ENCODE results near the gene RAPGEF1. TPM values are rescaled to one million over a fixed set of nuclear protein-coding genes. Genes with fewer than 3 reads are reported as not detected.

RAPGEF1 gene
- total and polyA plus RNA-seq, 2 of the 13 experiments (the other 11 are each of a cell fraction or from before 2014, with no cell fraction given) = 21.2 to 38.9 TPM

- TF ChIP-seq, protein P1, sequence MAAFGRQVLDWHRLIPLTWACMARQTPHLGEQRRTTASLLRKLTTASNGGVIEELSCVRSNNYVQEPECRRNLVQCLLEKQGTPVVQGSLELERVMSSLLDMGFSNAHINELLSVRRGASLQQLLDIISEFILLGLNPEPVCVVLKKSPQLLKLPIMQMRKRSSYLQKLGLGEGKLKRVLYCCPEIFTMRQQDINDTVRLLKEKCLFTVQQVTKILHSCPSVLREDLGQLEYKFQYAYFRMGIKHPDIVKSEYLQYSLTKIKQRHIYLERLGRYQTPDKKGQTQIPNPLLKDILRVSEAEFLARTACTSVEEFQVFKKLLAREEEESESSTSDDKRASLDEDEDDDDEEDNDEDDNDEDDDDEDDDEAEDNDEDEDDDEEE (CRISPR knock-in tag; IDR thresholded peaks at IDR 0.05) = no peak
- TF ChIP-seq ZNF225 (CRISPR knock-in tag; IDR thresholded peaks at IDR 0.05) (no peak), REL (CRISPR knock-in tag; conservative IDR thresholded peaks at IDR 0.05) (no peak), ASH2L (IDR thresholded peaks at IDR 0.05; ENCODE audit: insufficient read length, low read depth, low read length) (no peak), ARNT2 (CRISPR knock-in tag; IDR thresholded peaks at IDR 0.05; ENCODE audit: low read depth) (no peak), SNAI1 (CRISPR knock-in tag; IDR thresholded peaks at IDR 0.05; ENCODE audit: borderline replicate concordance) (no peak), ZNF331 (CRISPR knock-in tag; IDR thresholded peaks at IDR 0.05) (0 out of 2 replicates have a peak, but pooled peaks have one; percentile 14), ZNF251 (CRISPR knock-in tag; IDR thresholded peaks at IDR 0.05) (no peak), ZNF790 (CRISPR knock-in tag; IDR thresholded peaks at IDR 0.05; ENCODE audit: borderline replicate concordance) (peak; percentile 39; the same call in 1 of the 2 replicates), MYC (CRISPR knock-in tag; IDR thresholded peaks at IDR 0.05; ENCODE audit: borderline replicate concordance) (peak; percentile 35), LBX2 (CRISPR knock-in tag; IDR thresholded peaks at IDR 0.05; ENCODE audit: borderline replicate concordance) (no peak), ATF7-NPFF (CRISPR knock-in tag; IDR thresholded peaks at IDR 0.05; ENCODE audit: low read depth) (peak; percentile 27; the same call in 1 of the 2 replicates), NR2C2 (CRISPR knock-in tag; IDR thresholded peaks at IDR 0.05; ENCODE audit: borderline replicate concordance) (peak; percentile 99), FOXJ3 (CRISPR knock-in tag; IDR thresholded peaks at IDR 0.05; ENCODE audit: borderline replicate concordance) (no peak), ZNF3 (CRISPR knock-in tag; IDR thresholded peaks at IDR 0.05) (no peak), HHEX (CRISPR knock-in tag; IDR thresholded peaks at IDR 0.05) (no peak), ZNF513 (CRISPR knock-in tag; conservative IDR thresholded peaks at IDR 0.05) (no peak), ZBTB38 (CRISPR knock-in tag; IDR thresholded peaks at IDR 0.05) (no peak), MTF2 (CRISPR knock-in tag; IDR thresholded peaks at IDR 0.05; ENCODE audit: borderline replicate concordance) (no peak), HBP1 (CRISPR knock-in tag; IDR thresholded peaks at IDR 0.05; ENCODE audit: low read depth) (no peak)
- TF ChIP-seq, protein P2, sequence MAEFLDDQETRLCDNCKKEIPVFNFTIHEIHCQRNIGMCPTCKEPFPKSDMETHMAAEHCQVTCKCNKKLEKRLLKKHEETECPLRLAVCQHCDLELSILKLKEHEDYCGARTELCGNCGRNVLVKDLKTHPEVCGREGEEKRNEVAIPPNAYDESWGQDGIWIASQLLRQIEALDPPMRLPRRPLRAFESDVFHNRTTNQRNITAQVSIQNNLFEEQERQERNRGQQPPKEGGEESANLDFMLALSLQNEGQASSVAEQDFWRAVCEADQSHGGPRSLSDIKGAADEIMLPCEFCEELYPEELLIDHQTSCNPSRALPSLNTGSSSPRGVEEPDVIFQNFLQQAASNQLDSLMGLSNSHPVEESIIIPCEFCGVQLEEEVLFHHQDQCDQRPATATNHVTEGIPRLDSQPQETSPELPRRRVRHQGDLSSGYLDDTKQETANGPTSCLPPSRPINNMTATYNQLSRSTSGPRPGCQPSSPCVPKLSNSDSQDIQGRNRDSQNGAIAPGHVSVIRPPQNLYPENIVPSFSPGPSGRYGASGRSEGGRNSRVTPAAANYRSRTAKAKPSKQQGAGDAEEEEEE (CRISPR knock-in tag; IDR thresholded peaks at IDR 0.05; ENCODE audit: borderline replicate concordance) = no peak
Measured at GRCh38 chr9:131530920-131531832, 208.7 kb downstream of the RAPGEF1 start, which contains the start of gene UCK1 (continued).
